HEK293 (cell line): Measurements from ENCODE around the gene MAP3K9.
A peak's percentile ranks its signal among the peaks of the same experiment; 100 is the strongest.

Experiments used
- GLI2 ChIP-seq: fragments of 450-650 bp; formaldehyde crosslinking; IDR thresholded peaks from 2 replicates; pipeline ENCODE4; 2017; ENCODE audit warnings: missing biosample characterization, missing genetic modification characterization, low read depth, borderline replicate concordance
- GLIS1 ChIP-seq: fragments of 450-650 bp; formaldehyde crosslinking; IDR thresholded peaks from 2 replicates; pipeline ENCODE4 v1.5.1; 2016; ENCODE audit warnings: missing biosample characterization, missing genetic modification characterization
- HOXA7 ChIP-seq: sonication (generic); formaldehyde crosslinking; IDR thresholded peaks from 2 replicates; pipeline ENCODE4 v1.8.1; 2022; ENCODE audit warnings: missing genetic modification reagents, borderline replicate concordance
- KLF16 ChIP-seq: fragments of 450-650 bp; formaldehyde crosslinking; IDR thresholded peaks from 2 replicates; pipeline ENCODE4 v1.5.1; 2017; ENCODE audit warnings: missing biosample characterization, missing genetic modification characterization
- KLF7 ChIP-seq: fragments of 450-650 bp; formaldehyde crosslinking; IDR thresholded peaks from 2 replicates; pipeline ENCODE4 v1.5.1; 2016; ENCODE audit warnings: missing biosample characterization, missing genetic modification characterization, borderline replicate concordance
- OSR2 ChIP-seq: fragments of 450-650 bp; formaldehyde crosslinking; IDR thresholded peaks from 2 replicates; pipeline ENCODE4 v1.5.1; 2016; ENCODE audit warnings: missing biosample characterization, missing genetic modification characterization
- OVOL3 ChIP-seq: fragments of 450-650 bp; formaldehyde crosslinking; IDR thresholded peaks from 2 replicates; pipeline ENCODE4 v1.5.1; 2016; ENCODE audit warnings: missing biosample characterization, missing genetic modification characterization
- SP7 ChIP-seq: fragments of 450-650 bp; formaldehyde crosslinking; IDR thresholded peaks from 2 replicates; pipeline ENCODE4 v1.5.1; 2016; ENCODE audit warnings: missing biosample characterization, missing genetic modification characterization
- ZBTB1 ChIP-seq: fragments of 450-650 bp; formaldehyde crosslinking; IDR thresholded peaks from 2 replicates; pipeline ENCODE4 v1.5.1; 2016; ENCODE audit warnings: missing biosample characterization, missing genetic modification characterization
- ZBTB11 ChIP-seq: fragments of 450-650 bp; formaldehyde crosslinking; conservative IDR thresholded peaks from 2 replicates; pipeline ENCODE4 v1.5.1; 2016; ENCODE audit warnings: low read depth, missing biosample characterization, missing genetic modification characterization
- ZBTB48 ChIP-seq: fragments of 450-650 bp; formaldehyde crosslinking; IDR thresholded peaks from 2 replicates; pipeline ENCODE4 v1.5.1; 2016; ENCODE audit warnings: missing biosample characterization, missing genetic modification characterization
- ZFHX2 ChIP-seq: fragments of 450-650 bp; formaldehyde crosslinking; conservative IDR thresholded peaks from 2 replicates; pipeline ENCODE4 v1.5.1; 2016; ENCODE audit warnings: missing biosample characterization, missing genetic modification characterization
- ZNF112 ChIP-seq: fragments of 450-650 bp; formaldehyde crosslinking; IDR thresholded peaks from 2 replicates; pipeline ENCODE4 v1.5.0; 2017; ENCODE audit warnings: missing biosample characterization, missing genetic modification characterization
- ZNF121 ChIP-seq: fragments of 450-650 bp; formaldehyde crosslinking; IDR thresholded peaks from 2 replicates; pipeline ENCODE4 v1.5.1; 2016; ENCODE audit warnings: missing biosample characterization, missing genetic modification characterization
- ZNF132 ChIP-seq: fragments of 450-650 bp; formaldehyde crosslinking; IDR thresholded peaks from 2 replicates; pipeline ENCODE4 v1.5.1; 2017; ENCODE audit warnings: missing biosample characterization, missing genetic modification characterization, borderline replicate concordance
- ZNF138 ChIP-seq: fragments of 450-650 bp; formaldehyde crosslinking; IDR thresholded peaks from 2 replicates; pipeline ENCODE4 v1.5.1; 2016; ENCODE audit warnings: missing biosample characterization, missing genetic modification characterization, borderline replicate concordance
- ZNF18 ChIP-seq: fragments of 450-650 bp; formaldehyde crosslinking; IDR thresholded peaks from 2 replicates; pipeline ENCODE4 v1.5.1; 2016; ENCODE audit warnings: missing biosample characterization, missing genetic modification characterization
- ZNF280C ChIP-seq: fragments of 450-650 bp; formaldehyde crosslinking; IDR thresholded peaks from 2 replicates; pipeline ENCODE4 v1.5.1; 2016; ENCODE audit warnings: missing biosample characterization, missing genetic modification characterization
- ZNF311 ChIP-seq: fragments of 450-650 bp; formaldehyde crosslinking; IDR thresholded peaks from 2 replicates; pipeline ENCODE4 v1.5.1; 2017; ENCODE audit warnings: missing biosample characterization, missing genetic modification characterization, borderline replicate concordance
- ZNF335 ChIP-seq: fragments of 450-650 bp; formaldehyde crosslinking; conservative IDR thresholded peaks from 2 replicates; pipeline ENCODE4 v1.5.1; 2016; ENCODE audit warnings: missing biosample characterization, missing genetic modification characterization
- ZNF362 ChIP-seq: fragments of 450-650 bp; formaldehyde crosslinking; IDR thresholded peaks from 2 replicates; pipeline ENCODE4 v1.5.1; 2016; ENCODE audit warnings: missing biosample characterization, missing genetic modification characterization
- ZNF37A ChIP-seq: fragments of 450-650 bp; IDR thresholded peaks from 2 replicates; pipeline ENCODE4 v1.5.1; 2018; ENCODE audit warnings: missing biosample characterization, missing genetic modification characterization
- ZNF423 ChIP-seq: fragments of 450-650 bp; formaldehyde crosslinking; IDR thresholded peaks from 2 replicates; pipeline ENCODE4 v1.5.1; 2016; ENCODE audit warnings: missing biosample characterization, missing genetic modification characterization
- ZNF433 ChIP-seq: fragments of 450-650 bp; formaldehyde crosslinking; IDR thresholded peaks from 2 replicates; pipeline ENCODE4 v1.5.1; 2016; ENCODE audit warnings: missing biosample characterization, missing genetic modification characterization, low read depth
- ZNF585B ChIP-seq: fragments of 450-650 bp; formaldehyde crosslinking; IDR thresholded peaks from 2 replicates; pipeline ENCODE4 v1.5.1; 2016; ENCODE audit warnings: missing biosample characterization, missing genetic modification characterization
- ZNF621 ChIP-seq: fragments of 450-650 bp; formaldehyde crosslinking; IDR thresholded peaks from 2 replicates; pipeline ENCODE4 v1.5.1; 2017; ENCODE audit warnings: missing biosample characterization, missing genetic modification characterization
- ZNF658 ChIP-seq: fragments of 450-650 bp; formaldehyde crosslinking; IDR thresholded peaks from 2 replicates; pipeline ENCODE4; 2016; ENCODE audit warnings: missing biosample characterization, missing genetic modification characterization
- ZNF701 ChIP-seq: fragments of 450-650 bp; formaldehyde crosslinking; IDR thresholded peaks from 2 replicates; pipeline ENCODE4 v1.5.1; 2016; ENCODE audit warnings: missing biosample characterization, missing genetic modification characterization
- ZNF76 ChIP-seq: fragments of 450-650 bp; formaldehyde crosslinking; IDR thresholded peaks from 2 replicates; pipeline ENCODE4; 2016; ENCODE audit warnings: low read depth, missing biosample characterization, missing genetic modification characterization, borderline replicate concordance
- ZSCAN18 ChIP-seq: fragments of 450-650 bp; formaldehyde crosslinking; IDR thresholded peaks from 2 replicates; pipeline ENCODE4 v1.5.1; 2016; ENCODE audit warnings: missing biosample characterization, missing genetic modification characterization
- ZXDB ChIP-seq: fragments of 450-650 bp; formaldehyde crosslinking; IDR thresholded peaks from 2 replicates; pipeline ENCODE4 v1.5.1; 2016; ENCODE audit warnings: missing biosample characterization, missing genetic modification characterization

Gene MAP3K9

GRCh38 chr14:70741482-70741881 is 67.8 kb downstream of the MAP3K9 start (continued):
- TF ChIP-seq ZNF362 (tag by site-specific recombination) (no peak), ZNF311 (no peak), ZNF76 (tag by site-specific recombination) (no peak), SP7 (peak; percentile 93), ZNF138 (tag by site-specific recombination) (no peak), ZBTB1 (tag by site-specific recombination) (no peak), ZNF18 (tag by site-specific recombination) (no peak), ZNF423 (tag by site-specific recombination) (no peak), ZFHX2 (tag by site-specific recombination) (no peak), OSR2 (tag by site-specific recombination) (peak; percentile 59), ZSCAN18 (tag by site-specific recombination) (no peak), ZNF701 (tag by site-specific recombination) (no peak), ZBTB11 (tag by site-specific recombination) (no peak), ZNF621 (tag by site-specific recombination) (no peak), ZBTB48 (tag by site-specific recombination) (no peak), ZNF121 (tag by site-specific recombination) (no peak), ZNF112 (tag by site-specific recombination) (no peak), HOXA7 (CRISPR knock-in tag) (no peak), ZNF335 (tag by site-specific recombination) (no peak), ZNF585B (no peak), KLF7 (tag by site-specific recombination) (no peak), GLI2 (tag by site-specific recombination) (no peak), ZNF658 (tag by site-specific recombination) (no peak), KLF16 (tag by site-specific recombination) (no peak), ZNF280C (tag by site-specific recombination) (no peak), ZNF132 (tag by site-specific recombination) (no peak), GLIS1 (tag by site-specific recombination) (peak; percentile 54), ZXDB (tag by site-specific recombination) (no peak), ZNF433 (tag by site-specific recombination) (no peak), ZNF37A (tag by site-specific recombination) (no peak), OVOL3 (no peak)
